Epidermal melanocyte (primary cell): ENCODE measurements around the gene CRB2.
A peak's percentile ranks its signal among the peaks of the same experiment; 100 is the strongest.
"Not testable (repeated sequence)": the region's sequence is repeated elsewhere in the genome, so short reads cannot be mapped to it uniquely, and the experiment has no call there.

Experiments
- DNase-seq: peaks from one replicate; pipeline ENCODE4 v3.0.0; 2011; ENCODE audit warnings: low spot score; ENCODE audit not compliant: insufficient read length

The CRB2 gene

DNA sequence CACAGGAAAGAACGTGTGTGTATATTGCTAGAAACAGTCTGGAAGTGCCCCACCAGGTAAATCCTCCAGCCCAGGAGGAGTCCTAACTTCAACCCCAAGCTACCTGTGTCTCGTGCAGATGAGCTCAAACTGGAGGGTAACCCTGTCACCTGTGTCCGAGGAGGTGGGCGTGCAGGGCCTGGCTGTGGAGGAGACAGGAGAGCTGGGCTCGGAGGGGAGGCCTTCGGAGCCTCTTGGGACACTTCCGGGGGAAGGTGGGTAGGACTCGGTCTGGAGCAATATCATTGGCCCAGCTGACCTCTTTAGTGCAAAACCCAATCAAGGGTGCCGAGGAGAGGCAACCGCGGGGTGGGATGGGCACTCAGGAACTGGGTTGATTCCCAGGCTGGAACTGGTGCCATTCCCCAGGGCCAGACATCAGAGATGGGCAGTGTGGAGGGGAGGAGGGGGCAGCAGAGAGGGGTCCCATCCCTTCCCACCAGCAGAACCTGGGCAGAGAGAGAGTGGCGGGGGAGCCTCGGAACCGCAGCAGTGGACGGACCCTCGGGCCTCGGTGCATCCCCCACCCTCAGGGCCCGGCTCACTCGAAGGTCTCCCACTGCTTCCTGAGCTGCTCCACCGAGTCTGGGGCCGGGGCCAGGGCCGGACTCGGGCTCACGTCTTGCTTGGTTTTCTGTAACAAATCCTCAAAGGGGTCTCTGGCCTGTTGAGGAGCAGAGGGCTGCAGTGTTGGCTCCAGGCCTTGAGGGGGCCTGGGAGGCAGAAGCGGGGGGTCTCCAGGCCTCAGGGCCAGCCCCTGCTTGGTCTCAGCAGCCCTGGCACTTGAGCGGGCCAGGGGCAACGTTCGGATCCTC, 25.1 kb downstream of the CRB2 start:
- DNase-seq, result no peak

DNA sequence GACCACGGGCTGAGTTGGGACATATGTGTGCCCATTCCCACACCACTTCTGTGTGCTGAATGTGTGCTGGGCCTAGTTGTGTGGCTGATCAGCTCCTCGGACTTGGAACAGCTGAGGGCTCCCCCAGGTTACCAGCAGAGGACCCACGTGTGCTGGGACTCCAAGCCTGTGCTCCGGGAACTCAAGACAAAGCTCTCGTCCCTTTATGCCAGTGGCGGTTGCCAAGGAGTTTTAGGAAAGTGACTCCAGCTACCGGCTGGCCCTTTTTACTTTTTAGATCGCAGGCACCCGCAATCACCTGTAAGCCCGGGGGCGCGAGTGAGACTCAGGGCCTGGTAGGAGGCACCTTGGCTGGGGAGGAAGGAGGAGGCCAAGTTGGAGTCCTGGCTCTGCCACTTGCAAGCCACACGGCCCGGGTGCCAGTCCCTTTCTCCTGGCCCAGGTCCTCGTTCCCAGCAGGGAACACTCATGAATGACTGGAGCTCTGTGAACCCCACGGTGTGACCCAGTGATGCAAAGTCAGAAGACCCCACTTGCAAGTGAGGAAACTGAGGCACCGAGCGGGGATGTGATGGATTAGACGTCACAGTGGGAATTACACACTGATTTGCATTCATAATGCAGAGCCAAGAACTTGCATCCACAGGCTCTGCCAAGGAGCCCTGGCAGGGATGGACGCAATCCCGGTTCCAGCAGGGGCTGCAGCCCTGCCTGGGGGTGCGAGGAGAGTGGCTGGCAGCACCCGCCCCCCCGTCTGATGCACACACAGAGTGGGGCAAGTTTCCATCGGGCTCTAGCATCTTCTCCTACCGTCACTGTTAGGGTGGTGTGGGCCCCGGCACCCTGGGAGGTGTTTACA, 26.9 kb downstream of the CRB2 start:
- no peak for DNase-seq

DNA sequence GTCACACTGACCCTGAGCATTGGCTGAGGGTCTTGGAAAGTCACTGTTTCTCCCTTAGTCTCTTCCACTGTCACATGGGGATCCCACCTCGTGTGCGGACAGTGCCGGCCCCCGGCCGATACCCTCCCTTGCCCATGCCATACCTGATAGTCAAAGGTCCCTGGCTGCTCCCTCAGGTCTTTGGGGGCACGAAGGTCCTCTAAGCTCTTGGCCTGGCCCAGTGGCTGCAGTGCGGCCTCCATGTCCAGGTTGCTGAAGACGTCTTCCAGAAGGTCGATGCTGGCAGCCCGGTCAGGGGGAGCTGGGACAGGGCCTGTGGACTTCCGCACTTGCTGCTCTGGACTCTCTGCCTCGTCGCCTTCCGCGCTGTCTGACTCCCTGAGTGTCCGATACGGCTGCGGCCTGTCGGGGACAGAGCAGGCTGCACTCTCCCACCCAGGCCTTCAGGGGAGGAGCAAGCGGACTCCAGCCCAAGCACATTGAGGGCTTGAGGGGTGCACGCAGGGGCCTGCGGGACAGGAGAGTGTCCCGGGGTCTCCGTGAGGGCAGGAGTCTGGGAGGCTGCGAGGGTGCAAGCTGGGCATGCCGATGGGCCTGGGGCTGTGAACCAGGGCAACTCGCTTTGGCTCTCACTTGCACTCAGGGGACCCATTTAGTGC, 27.6 kb downstream of the CRB2 start:
- no peak for DNase-seq

DNA sequence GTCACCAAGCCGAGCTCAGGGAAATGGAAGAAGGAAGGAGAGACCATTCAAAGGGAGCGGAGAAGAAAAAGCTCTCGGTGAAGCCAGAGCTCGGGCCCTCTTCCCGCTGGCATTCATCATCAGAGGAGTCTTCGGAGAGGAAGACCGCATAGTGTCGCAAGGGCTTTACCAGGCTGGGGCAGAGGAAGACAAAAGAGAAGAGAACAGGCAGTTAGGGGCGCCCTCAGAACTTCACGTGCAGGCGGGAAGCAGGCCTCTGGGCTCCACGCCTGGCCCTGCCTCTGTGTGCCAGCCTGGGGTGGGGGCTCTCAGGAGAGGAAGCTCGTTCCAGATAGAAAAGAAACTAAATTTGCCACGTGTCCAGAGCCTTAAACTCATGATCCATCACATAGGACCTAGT, 31.7 kb downstream of the CRB2 start:
- no peak for DNase-seq

- DNase-seq, result no peak
These were observed 33.1 kb downstream of the CRB2 start for GRCh38 chr9:123389070-123389469.

- no peak for DNase-seq
These were observed 33.7 kb downstream of the CRB2 start for GRCh38 chr9:123389698-123390097.

DNA sequence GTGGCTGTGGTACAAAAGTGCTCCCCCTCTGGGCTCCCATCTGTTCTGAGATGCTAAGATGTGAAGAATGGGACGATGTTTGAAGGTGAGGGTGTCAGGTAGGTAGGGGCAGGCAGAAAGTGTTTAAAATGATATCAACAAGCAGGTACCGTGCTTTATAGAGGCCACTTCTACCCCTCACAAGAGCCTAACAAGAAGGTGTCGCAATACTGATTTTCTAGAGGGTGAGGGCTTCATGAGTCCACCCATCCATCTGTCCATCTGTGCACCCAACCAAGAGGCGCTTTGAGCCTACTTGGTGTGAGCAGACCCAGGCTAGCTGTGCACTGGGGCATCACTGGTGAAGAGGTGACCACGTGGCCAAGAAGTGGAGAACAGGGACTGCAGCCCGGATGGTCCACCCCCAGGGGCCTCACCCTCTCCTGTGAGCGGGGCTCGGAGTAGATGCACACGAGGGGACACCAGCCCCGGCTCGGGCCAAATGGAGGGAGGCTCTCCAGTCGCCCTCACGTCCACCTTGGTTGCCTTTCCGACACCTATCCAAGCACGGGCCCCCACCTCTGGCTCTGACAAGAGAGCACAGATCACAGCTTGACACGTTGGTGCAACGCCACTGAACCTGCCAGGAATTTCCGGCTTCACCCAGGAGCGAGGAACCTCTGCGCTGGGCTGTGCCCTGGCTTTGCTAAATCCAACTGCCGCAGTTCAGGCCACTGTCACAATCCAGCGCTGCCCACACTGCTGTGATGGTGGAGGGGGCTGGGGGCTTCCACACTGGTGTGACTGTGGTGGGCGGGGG, 34.5 kb downstream of the CRB2 start:
- no peak for DNase-seq

DNA sequence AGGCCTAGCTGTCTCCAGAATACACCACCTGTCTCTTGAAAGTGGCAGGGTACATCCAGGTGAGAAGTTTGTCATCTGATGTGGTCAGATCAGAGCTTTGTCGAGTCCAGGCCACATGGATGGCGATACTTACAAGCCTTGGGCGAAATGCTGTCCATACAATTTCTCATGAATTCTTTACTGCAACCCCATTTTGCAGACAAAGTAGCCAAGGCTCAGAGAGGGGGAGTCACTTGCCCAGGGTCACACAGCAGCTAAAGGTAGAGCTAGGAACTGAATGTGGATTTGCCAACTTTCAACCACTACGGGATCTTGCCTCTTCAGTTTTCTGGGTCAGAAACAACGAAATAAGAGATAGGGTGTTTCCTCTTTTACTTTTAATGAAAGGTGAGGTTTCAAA, 35.2 kb downstream of the CRB2 start:
- no peak for DNase-seq

DNA sequence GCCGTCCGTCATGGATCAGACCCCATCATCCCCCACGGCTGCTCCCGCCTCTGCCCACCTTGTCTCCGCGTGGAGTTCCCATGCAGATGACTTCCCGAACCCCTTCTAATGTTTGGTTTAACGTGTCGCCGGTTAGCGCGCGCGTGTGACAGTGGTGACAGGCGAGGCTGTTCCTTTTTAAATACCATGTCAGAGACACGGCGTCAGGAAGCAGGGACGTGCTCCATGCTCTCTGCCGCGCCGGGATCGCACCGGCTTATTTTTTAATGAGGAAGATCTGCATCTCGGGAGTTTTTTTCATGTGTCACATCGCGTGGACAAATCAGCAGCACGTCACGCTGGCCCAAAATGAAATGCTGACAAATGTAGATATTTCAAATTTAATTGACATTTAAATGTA, 35.9 kb downstream of the CRB2 start:
- DNase-seq, result no peak

DNA sequence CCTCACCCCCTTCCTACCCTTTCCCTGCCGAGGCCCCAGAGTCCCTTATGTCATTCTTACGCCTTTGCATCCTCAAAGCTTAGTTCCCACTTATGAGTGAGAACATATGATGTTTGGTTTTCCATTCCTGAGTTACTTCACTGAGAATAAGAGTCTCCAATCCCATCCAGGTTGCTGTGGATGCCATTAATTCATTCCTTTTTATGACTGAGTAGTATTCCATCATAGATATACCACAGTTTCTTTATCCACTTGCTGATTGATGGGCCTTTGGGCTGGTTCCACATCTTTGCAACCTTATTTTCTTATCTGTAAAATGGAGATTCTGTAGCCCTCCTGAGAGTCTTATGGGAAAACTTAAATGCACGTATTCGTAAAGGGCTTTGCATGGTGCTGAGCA, 36.8 kb downstream of the CRB2 start:
- no peak for DNase-seq

GRCh38 chr9:123394291-123395235, 38.6 kb downstream of the CRB2 start:
- no peak for DNase-seq

DNA sequence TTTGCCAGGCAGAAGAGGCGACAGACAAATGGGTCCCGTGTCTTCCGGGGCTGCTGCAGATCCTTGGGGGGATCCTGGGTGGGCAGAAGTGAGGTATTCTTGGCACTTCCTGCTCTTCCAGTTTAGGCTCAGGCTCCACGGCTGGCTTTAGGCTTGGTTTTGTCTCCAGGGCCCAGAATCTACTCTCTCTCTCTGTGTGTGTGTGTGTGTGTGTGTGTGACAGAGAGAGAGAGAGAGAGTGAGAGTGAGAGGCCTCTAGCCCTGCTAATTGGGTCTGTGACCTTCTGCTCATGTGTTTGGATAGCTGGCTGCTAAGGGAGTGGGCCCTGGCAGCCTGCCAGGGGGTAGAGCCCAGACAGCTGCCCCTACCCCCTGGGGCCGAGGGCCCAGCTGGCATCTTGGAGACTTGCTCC, 39.3 kb downstream of the CRB2 start:
- no peak for DNase-seq

DNA sequence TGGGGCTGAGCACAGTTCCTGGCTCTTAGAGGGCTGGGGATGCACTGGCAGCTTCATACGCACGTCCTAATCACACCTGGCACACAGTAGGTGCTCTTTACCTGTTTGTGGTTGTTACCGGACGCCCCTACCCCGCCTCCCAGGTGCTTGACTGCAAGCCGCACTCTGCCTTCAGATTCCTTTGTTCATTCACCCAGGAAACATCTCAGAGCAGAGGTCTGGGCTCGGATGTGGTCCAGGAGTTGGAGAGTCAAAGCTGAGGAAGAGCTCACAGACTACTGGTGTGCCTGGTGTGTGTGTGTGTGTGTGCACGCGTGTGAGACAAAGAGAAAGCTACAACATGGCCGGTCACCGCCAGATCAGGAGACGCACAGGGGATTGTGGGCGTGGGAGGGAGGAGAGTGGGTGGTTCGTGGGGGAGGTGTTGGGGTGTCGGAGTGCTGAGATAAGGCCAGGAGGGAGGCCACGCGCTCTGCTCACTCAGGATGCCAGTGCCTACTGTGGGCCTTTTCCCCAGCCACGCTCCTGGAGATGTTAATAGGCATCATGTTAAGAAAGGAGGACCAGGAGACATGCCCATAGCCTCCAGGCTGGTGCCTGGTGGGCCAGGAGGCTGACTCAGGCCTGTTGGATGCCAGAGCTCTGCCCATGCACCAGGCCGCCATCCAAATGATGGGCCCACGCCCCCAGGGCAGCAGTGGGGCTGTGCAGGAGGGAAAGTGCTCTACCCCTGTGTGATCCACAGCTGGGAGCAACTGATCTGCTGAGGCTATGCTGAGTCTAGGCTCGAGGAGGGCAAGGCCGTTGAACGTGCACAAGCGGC, 39.9 kb downstream of the CRB2 start:
- no peak for DNase-seq

DNA sequence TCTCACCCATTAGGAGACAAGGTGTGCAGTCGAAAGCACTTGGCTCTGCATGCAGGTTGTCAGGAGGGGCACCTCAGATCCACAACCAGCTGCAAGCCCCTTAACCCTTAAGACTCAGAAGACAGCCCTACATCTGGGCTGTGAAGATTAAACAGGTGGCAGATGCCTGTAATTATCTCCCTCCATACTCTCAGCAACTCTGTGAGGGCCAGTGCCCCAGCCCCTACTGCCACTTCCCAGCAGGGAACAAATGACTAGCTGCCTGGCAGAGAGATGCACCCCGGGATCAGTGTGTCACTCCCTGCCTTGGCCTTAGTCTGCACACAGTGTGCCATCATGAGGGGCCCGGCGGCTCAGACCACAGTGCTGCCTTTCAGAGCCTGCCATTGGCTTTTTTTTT, 42.0 kb downstream of the CRB2 start:
- DNase-seq, result no peak

GRCh38 chr9:123398938-123399337, 42.9 kb downstream of the CRB2 start:
- DNase-seq, result not testable (repeated sequence)

DNA sequence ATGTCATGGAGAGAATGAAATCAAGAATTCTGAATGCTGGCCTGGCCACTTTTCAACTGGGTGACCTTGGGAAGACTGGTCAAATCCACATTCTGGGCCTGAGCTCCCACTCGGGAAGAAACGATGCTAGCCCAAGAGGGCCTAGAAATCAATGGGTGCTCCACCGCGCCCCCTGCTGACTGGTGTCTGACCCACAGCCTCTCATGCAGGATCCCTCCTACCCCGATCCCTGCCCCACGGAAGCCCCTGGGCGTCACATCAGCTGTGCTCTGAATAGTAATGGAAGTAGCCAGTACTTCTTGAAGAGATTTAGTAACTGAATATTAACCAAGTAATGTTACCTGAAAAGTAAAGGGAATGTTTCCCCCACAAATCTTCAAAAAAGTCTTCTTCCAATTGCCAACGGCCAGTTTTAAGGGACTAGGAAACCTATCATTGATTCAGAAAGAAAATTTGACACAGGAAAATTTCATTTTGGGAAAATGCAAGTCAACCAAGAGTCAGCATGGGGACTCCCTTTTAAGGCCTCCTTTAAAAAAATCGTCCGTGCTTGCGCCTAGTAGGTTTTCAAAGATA, 43.9 kb downstream of the CRB2 start:
- no peak for DNase-seq

- DNase-seq, result no peak
These were observed 45.0 kb downstream of the CRB2 start for GRCh38 chr9:123400926-123401503.

DNA sequence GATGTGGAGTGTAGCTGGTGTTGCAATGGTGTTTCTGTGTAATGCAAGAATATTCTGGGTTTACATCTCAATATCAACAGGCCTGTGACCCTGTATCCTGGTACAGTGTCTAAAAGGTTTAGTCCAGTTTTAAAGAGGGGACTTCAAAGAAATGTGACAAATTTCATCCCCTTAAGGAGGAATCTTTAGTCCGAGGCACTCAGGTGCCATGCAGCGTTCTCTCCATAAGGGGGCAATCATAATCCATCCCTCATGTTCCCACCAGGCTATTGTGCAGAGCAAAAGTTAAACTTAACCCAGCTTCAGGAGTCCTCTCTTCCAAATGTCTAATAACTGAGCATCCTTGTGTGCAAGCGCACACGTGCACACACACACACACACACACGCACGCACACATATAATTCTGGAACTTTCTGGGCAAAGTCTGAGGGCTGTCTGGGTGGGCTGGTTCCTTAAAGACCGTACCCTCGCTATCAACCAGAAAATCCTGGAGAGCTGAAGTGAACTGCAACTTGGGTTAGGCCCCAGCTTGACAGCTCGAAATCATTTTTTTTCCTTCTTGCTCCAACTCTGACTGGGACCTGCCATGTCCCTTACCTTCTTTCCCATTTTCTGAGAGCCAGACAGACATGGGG, 46.0 kb downstream of the CRB2 start:
- DNase-seq, result peak; percentile 81
